ENCODE results near the gene KHDC3L. TPM values are rescaled to one million over a fixed set of nuclear protein-coding genes. Genes with fewer than 3 reads are reported as not detected.

The KHDC3L gene
- not detected in 2 replicates for total RNA-seq

GRCh38 chr6:73362358-73362757 lies at the start of gene KHDC3L:
TSS of gene KHDC3L (plus strand) at chr6:73362658. CDS start at chr6:73362730, 72 bp downstream.

GRCh38 chr6:73353636-73354593 lies 8.5 kb upstream of the KHDC3L start, which contains the start of gene DPPA5:
TSS of gene DPPA5 (minus strand) at chr6:73354276. CDS start at chr6:73354225, 51 bp downstream.

GRCh38 chr6:73369563-73369962 lies 7.1 kb downstream of the KHDC3L start, which contains the start of gene OOEP:
TSS of gene OOEP (minus strand) at chr6:73369897. CDS start at chr6:73369792, 105 bp downstream.

GRCh38 chr6:73394577-73395354 lies 32.3 kb downstream of the KHDC3L start, which contains the start of gene DDX43:
TSS of gene DDX43 (plus strand) at chr6:73394828. CDS start at chr6:73394906, 78 bp downstream.

Other genes with a start within 250 kb of the KHDC3L start
- gene KHDC1L, start 137.2 kb upstream of the KHDC3L start, total RNA-seq: not detected in 2 replicates
- 4.1 and 4.6 TPM in 2 replicates for gene KHDC1, start 99.5 kb upstream of the KHDC3L start, total RNA-seq
- not detected in 2 replicates for gene DPPA5, start 8.4 kb upstream of the KHDC3L start, total RNA-seq
- gene OOEP, start 7.2 kb downstream of the KHDC3L start, total RNA-seq: 0.23 TPM in 1 of 2 replicates, not detected in the other
- gene DDX43, start 32.2 kb downstream of the KHDC3L start, total RNA-seq: 0.09 and 0.70 TPM in 2 replicates
- gene CGAS, start 89.6 kb downstream of the KHDC3L start, total RNA-seq: 2.7 and 2.8 TPM in 2 replicates
- 18.3 and 23.7 TPM in 2 replicates for gene MTO1, start 99.1 kb downstream of the KHDC3L start, total RNA-seq
- gene EEF1A1, start 158.4 kb downstream of the KHDC3L start, total RNA-seq: 14,994 and 19,753 TPM in 2 replicates